HepG2 (cell line): ENCODE results near the gene NFS1. TPM values are rescaled to one million over a fixed set of nuclear protein-coding genes. Genes with fewer than 3 reads are reported as not detected.

Source experiments
- CBFB ChIP-seq: sonication (generic); formaldehyde crosslinking; IDR thresholded peaks from 2 replicates; pipeline ENCODE4 v1.4.0; 2020; ENCODE audit warnings: missing genetic modification reagents
- CBX1 ChIP-seq: IDR thresholded peaks from one replicate; pipeline ENCODE4 v1.6.1; 2016; ENCODE audit warnings: antibody characterized with exemption, low read depth
- CCAR2 ChIP-seq: fragments of 200-400 bp; formaldehyde crosslinking; optimal IDR thresholded peaks from 2 replicates; pipeline ENCODE3; 2018; ENCODE audit warnings: low read depth, mild to moderate bottlenecking, low read length, moderate library complexity
- ETV5 ChIP-seq: IDR thresholded peaks from 2 replicates; pipeline ENCODE4 v1.6.1; 2018; ENCODE audit warnings: missing biosample characterization, missing genetic modification reagents, inconsistent platforms, borderline replicate concordance
- HES4 ChIP-seq: sonication (generic); formaldehyde crosslinking; IDR thresholded peaks from 2 replicates; pipeline ENCODE4 v1.9.0; 2021; ENCODE audit warnings: mild to moderate bottlenecking, missing genetic modification reagents, borderline replicate concordance
- HINFP ChIP-seq: sonication (generic); formaldehyde crosslinking; IDR thresholded peaks from 2 replicates; pipeline ENCODE4 v1.4.0; 2020; ENCODE audit warnings: low read depth, mild to moderate bottlenecking, missing genetic modification reagents
- KDM6A ChIP-seq: IDR thresholded peaks from 2 replicates; pipeline ENCODE4 v1.6.1; 2016; ENCODE audit warnings: low read depth
- KLF11 ChIP-seq: IDR thresholded peaks from 2 replicates; pipeline ENCODE4 v1.6.1; 2016; ENCODE audit warnings: missing compliant biosample characterization
- MAX ChIP-seq: IDR thresholded peaks from 2 replicates; pipeline ENCODE4 v1.6.1; 2012; ENCODE audit warnings: inconsistent platforms
- NCOA5 ChIP-seq: sonication (generic); formaldehyde crosslinking; IDR thresholded peaks from 2 replicates; pipeline ENCODE4 v1.4.0; 2020; ENCODE audit warnings: missing genetic modification reagents
- NFE2L2 ChIP-seq: fragments of 150-350 bp; IDR thresholded peaks from 2 replicates; pipeline ENCODE4 v1.6.1; 2014; ENCODE audit warnings: low read length
- NFIC ChIP-seq: IDR thresholded peaks from 2 replicates; pipeline ENCODE4 v1.6.1; 2012; ENCODE audit warnings: mild to moderate bottlenecking, low read length, inconsistent platforms
- PHF20 ChIP-seq: sonication (generic); formaldehyde crosslinking; IDR thresholded peaks from 2 replicates; pipeline ENCODE4 v1.5.0; 2020; ENCODE audit warnings: mild to moderate bottlenecking, missing genetic modification reagents
- PITX1 ChIP-seq: sonication (generic); formaldehyde crosslinking; IDR thresholded peaks from 2 replicates; pipeline ENCODE4 v1.5.1; 2020; ENCODE audit warnings: mild to moderate bottlenecking, missing genetic modification reagents
- POGZ ChIP-seq: sonication (generic); formaldehyde crosslinking; IDR thresholded peaks from 2 replicates; pipeline ENCODE4 v1.4.0; 2020; ENCODE audit warnings: mild to moderate bottlenecking, missing genetic modification reagents
- POLR2A ChIP-seq, 2 experiments: IDR thresholded peaks; 2 replicates each; pipeline ENCODE4 v1.6.1; 2011; ENCODE audit warnings: low read depth in 2 of 2, low read length in 2 of 2, mild to moderate bottlenecking in 1 of 2, moderate library complexity in 1 of 2; ENCODE audit not compliant: insufficient read depth in 1 of 2
- POLR2AphosphoS5 ChIP-seq: IDR thresholded peaks from 2 replicates; pipeline ENCODE4 v1.6.1; 2012; ENCODE audit warnings: low read depth, low read length
- SNAI1 ChIP-seq: sonication (generic); formaldehyde crosslinking; IDR thresholded peaks from 2 replicates; pipeline ENCODE4 v1.5.0; 2020; ENCODE audit warnings: mild to moderate bottlenecking, missing genetic modification reagents, borderline replicate concordance
- SNRNP70 ChIP-seq: fragments of 200-400 bp; formaldehyde crosslinking; IDR thresholded peaks from 2 replicates; pipeline ENCODE4 v1.6.1; 2017; ENCODE audit warnings: mild to moderate bottlenecking, low read depth, low read length, moderate library complexity
- SRY ChIP-seq: sonication (generic); formaldehyde crosslinking; IDR thresholded peaks from 2 replicates; pipeline ENCODE4 v1.8.0; 2022; ENCODE audit warnings: mild to moderate bottlenecking, missing genetic modification reagents
- SYNCRIP ChIP-seq: fragments of 200-400 bp; formaldehyde crosslinking; IDR thresholded peaks from 2 replicates; pipeline ENCODE4 v1.6.1; 2018; ENCODE audit warnings: mild to moderate bottlenecking, low read depth, low read length; ENCODE audit not compliant: insufficient read depth
- ZNF101 ChIP-seq: sonication (generic); formaldehyde crosslinking; IDR thresholded peaks from 2 replicates; pipeline ENCODE4 v1.4.0; 2020; ENCODE audit warnings: mild to moderate bottlenecking, low read depth, missing genetic modification reagents, borderline replicate concordance
- ZNF12 ChIP-seq: sonication (generic); formaldehyde crosslinking; IDR thresholded peaks from 2 replicates; pipeline ENCODE4 v1.5.0; 2020; ENCODE audit warnings: missing genetic modification reagents
- ZNF652 ChIP-seq: IDR thresholded peaks from 2 replicates; pipeline ENCODE4 v1.6.1; 2016; ENCODE audit warnings: low read depth, borderline replicate concordance
- ZNF883 ChIP-seq: sonication (generic); formaldehyde crosslinking; IDR thresholded peaks from 2 replicates; pipeline ENCODE4 v1.5.1; 2020; ENCODE audit warnings: mild to moderate bottlenecking, missing genetic modification reagents; ENCODE audit errors: not compliant biosample characterization
- polyA plus RNA-seq, 8 experiments: library from polyadenylated mRNA; depleted of rRNA in 3 of 8; stranded (reverse) in 7 of 8; unstranded in 1 of 8; fragments of >200 nt; fragmentation: Illumina TruSeq in 4 of 8; extraction: Trizol in 4 of 8; gene quantifications; 2 replicates each; pipeline versions ENCODE4 v1.2.1 to v1.2.3, GENCODE V29; 2011 to 2016; ENCODE audit warnings: low read depth in 4 of 8, missing spikeins in 1 of 8, mixed read lengths in 1 of 8; ENCODE audit not compliant: insufficient read depth in 1 of 8
- total RNA-seq, 5 experiments: library from RNA; depleted of rRNA; stranded (reverse); fragments of >200 nt; fragmentation: Illumina TruSeq; extraction: Trizol; gene quantifications; 2 replicates each; pipeline ENCODE4 v1.2.3, GENCODE V29; 2016; ENCODE audit warnings: low read depth in 1 of 5
- TF ChIP-seq, protein P1 (sequence below): IDR thresholded peaks from 2 replicates; pipeline ENCODE4 v1.6.1; 2016; ENCODE audit warnings: missing biosample characterization, missing genetic modification reagents, low read depth
- TF ChIP-seq, protein P2 (sequence below): sonication (generic); formaldehyde crosslinking; IDR thresholded peaks from 2 replicates; pipeline ENCODE4 v1.8.0; 2022; ENCODE audit warnings: low read depth, missing genetic modification reagents
- TF ChIP-seq, protein P3 (sequence below): sonication (generic); formaldehyde crosslinking; conservative IDR thresholded peaks from 2 replicates; pipeline ENCODE4 v1.4.0; 2020; ENCODE audit warnings: missing genetic modification reagents

Gene NFS1
- total and polyA plus RNA-seq, 2 of the 13 experiments (the other 11 are each of a cell fraction or from before 2014, with no cell fraction given) = 65.9 to 88.1 TPM

DNA sequence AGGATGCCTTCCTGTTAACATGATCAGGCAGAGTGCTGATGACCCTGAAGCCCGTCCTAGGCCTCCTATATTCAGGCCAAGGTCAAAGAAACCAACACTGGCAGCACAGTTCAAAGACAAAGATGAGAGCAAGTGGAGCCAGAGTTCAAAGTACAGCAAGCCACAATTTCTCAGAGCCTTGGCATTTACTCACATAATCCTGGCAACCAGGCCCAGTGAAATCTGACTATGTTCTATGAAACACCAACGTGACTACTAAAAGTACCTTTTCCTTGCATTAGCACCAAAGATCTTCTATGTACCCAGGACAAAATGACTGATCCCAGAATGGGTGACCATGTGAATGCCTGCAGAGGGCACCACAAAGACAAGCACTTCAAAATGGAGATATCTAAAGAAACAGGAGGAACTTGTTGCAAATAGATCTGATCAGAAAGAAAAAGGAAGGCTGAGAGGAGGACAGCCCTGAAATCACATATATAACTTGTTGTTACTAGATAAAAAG, 3.9 kb downstream of the NFS1 start (continued):
- TF ChIP-seq HINFP (CRISPR knock-in tag) = no peak
- TF ChIP-seq CBX1 = no peak
- TF ChIP-seq CBFB (CRISPR knock-in tag) = no peak
- no peak for TF ChIP-seq KLF11 (CRISPR knock-in tag)
- no peak for TF ChIP-seq SYNCRIP
- peak; percentile 66; the same call in 1 of the 2 replicates for TF ChIP-seq ZNF12 (CRISPR knock-in tag)
- TF ChIP-seq SNRNP70 = no peak
- no peak for TF ChIP-seq POLR2A (IDR thresholded peaks at IDR 0.05; ENCODE audit: insufficient read depth in 1 of 2, low read depth in 2 of 2, low read length in 2 of 2)
- TF ChIP-seq MAX = peak; percentile 36; the same call in 1 of the 2 replicates
- TF ChIP-seq, protein P1, sequence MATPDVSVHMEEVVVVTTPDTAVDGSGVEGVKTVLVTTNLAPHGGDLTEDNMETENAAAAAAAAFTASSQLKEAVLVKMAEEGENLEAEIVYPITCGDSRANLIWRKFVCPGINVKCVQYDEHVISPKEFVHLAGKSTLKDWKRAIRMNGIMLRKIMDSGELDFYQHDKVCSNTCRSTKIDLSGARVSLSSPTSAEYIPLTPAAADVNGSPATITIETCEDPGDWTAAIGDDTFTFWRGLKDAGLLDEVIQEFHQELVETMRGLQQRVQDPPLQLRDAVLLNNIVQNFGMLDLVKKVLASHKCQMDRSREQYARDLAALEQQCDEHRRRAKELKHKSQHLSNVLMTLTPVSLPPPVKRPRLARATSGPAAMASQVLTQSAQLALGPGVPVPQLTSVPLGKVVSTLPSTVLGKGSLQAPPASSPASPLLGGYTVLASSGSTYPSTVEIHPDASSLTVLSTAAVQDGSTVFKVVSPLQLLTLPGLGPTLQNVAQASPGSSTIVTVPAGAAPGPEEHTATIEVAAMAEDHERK = no peak
- no peak for TF ChIP-seq POLR2AphosphoS5
- no peak for TF ChIP-seq CCAR2
- no peak for TF ChIP-seq ZNF652 (CRISPR knock-in tag)
- TF ChIP-seq NCOA5 (CRISPR knock-in tag) = no peak
- no peak for TF ChIP-seq ZNF883 (CRISPR knock-in tag)
- TF ChIP-seq NFIC = peak; percentile 26; the same call in 1 of the 2 replicates
- TF ChIP-seq, protein P2, sequence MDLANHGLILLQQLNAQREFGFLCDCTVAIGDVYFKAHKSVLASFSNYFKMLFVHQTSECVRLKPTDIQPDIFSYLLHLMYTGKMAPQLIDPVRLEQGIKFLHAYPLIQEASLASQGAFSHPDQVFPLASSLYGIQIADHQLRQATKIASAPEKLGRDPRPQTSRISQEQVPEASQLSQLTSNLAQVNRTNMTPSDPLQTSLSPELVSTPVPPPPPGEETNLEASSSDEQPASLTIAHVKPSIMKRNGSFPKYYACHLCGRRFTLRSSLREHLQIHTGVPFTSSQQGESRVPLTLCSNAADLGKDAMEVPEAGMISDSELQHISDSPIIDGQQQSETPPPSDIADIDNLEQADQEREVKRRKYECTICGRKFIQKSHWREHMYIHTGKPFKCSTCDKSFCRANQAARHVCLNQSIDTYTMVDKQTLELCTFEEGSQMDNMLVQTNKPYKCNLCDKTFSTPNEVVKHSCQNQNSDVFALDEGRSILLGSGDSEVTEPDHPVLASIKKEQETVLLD (CRISPR knock-in tag) = no peak
- peak; percentile 61; the same call in 1 of the 2 replicates for TF ChIP-seq POGZ (CRISPR knock-in tag)
- TF ChIP-seq NFE2L2 = no peak
- TF ChIP-seq KDM6A (CRISPR knock-in tag) = peak; percentile 77; the same call in 1 of the 2 replicates
- TF ChIP-seq ETV5 (CRISPR knock-in tag) = peak; percentile 40; the same call in 1 of the 2 replicates
- TF ChIP-seq PITX1 = no peak
- TF ChIP-seq, protein P3, sequence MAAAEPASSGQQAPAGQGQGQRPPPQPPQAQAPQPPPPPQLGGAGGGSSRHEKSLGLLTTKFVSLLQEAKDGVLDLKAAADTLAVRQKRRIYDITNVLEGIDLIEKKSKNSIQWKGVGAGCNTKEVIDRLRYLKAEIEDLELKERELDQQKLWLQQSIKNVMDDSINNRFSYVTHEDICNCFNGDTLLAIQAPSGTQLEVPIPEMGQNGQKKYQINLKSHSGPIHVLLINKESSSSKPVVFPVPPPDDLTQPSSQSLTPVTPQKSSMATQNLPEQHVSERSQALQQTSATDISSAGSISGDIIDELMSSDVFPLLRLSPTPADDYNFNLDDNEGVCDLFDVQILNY (CRISPR knock-in tag) = no peak; the same call in 1 of the 2 replicates
- TF ChIP-seq PHF20 (CRISPR knock-in tag) = 0 out of 2 replicates have a peak, but pooled peaks have one; percentile 5
- 0 out of 2 replicates have a peak, but pooled peaks have one; percentile 61 for TF ChIP-seq SNAI1 (CRISPR knock-in tag)
- no peak for TF ChIP-seq ZNF101 (CRISPR knock-in tag)
- no peak for TF ChIP-seq HES4 (CRISPR knock-in tag)
- no peak for TF ChIP-seq SRY (CRISPR knock-in tag)
